Neural progenitor cell (in vitro differentiated cells): ENCODE measurements around the gene CADPS.

Experiments used
- EZH2 ChIP-seq: fragments of 200-600 bp; sonication (generic); IDR thresholded peaks from 2 replicates; pipeline ENCODE4 v1.6.1; 2017; ENCODE audit warnings: antibody characterized with exemption, mild to moderate bottlenecking, moderate library complexity
- EZH2phosphoT487 ChIP-seq: fragments of 200-600 bp; sonication (generic); IDR thresholded peaks from 2 replicates; pipeline ENCODE4 v1.6.1; 2017; ENCODE audit warnings: antibody characterized with exemption
- TF ChIP-seq, protein P1 (sequence below): fragments of 200-600 bp; sonication (generic); IDR thresholded peaks from 2 replicates; pipeline ENCODE4 v1.5.1; 2017; ENCODE audit warnings: antibody characterized with exemption, mild to moderate bottlenecking

DNA sequence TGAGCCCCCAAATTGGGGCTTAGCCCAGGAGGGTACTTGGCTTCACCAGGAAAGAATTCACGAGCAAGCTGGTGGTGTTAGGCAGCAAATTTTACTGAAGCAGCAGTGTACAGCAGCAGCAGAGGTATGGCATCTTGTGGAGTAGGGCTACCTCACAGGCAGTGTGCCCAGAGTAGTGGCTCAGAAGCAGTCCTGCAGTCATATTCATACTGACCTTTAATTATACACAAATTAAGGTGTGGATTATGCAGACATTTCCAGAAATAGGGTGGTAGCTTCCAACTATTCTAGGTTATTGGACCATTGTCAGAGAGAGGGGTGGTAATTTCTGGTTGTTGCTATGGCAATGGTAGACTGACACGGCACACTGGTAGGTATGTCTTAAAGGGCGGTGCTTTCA, 20.7 kb upstream of the CADPS start:
- TF ChIP-seq EZH2 (no peak), EZH2phosphoT487 (no peak)
- TF ChIP-seq, protein P1, sequence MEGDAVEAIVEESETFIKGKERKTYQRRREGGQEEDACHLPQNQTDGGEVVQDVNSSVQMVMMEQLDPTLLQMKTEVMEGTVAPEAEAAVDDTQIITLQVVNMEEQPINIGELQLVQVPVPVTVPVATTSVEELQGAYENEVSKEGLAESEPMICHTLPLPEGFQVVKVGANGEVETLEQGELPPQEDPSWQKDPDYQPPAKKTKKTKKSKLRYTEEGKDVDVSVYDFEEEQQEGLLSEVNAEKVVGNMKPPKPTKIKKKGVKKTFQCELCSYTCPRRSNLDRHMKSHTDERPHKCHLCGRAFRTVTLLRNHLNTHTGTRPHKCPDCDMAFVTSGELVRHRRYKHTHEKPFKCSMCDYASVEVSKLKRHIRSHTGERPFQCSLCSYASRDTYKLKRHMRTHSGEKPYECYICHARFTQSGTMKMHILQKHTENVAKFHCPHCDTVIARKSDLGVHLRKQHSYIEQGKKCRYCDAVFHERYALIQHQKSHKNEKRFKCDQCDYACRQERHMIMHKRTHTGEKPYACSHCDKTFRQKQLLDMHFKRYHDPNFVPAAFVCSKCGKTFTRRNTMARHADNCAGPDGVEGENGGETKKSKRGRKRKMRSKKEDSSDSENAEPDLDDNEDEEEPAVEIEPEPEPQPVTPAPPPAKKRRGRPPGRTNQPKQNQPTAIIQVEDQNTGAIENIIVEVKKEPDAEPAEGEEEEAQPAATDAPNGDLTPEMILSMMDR: no peak
